HG03175 (cell line): ENCODE results near the gene MRPS15.
"Not testable (repeated sequence)": the region's sequence is repeated elsewhere in the genome, so short reads cannot be mapped to it uniquely, and the experiment has no call there.

Experiments
- ATAC-seq: cut with Tn5 transposase; IDR thresholded peaks from one replicate; pipeline ENCODE4 v1.9.1; 2021; ENCODE audit warnings: mild to moderate bottlenecking, moderate library complexity; ENCODE audit not compliant: unreplicated experiment

Gene MRPS15

GRCh38 chr1:36463803-36464604 is at the start of gene MRPS15:
MRPS15 (minus strand) TSS chr1:36464384; CDS start chr1:36464275, 109 bp downstream.
- peak; percentile 93 for ATAC-seq

GRCh38 chr1:36512842-36513241 is 48.7 kb upstream of the MRPS15 start:
- ATAC-seq, result no peak

GRCh38 chr1:36511804-36512798 is 47.9 kb upstream of the MRPS15 start:
- ATAC-seq, result no peak

GRCh38 chr1:36511220-36511619 is 47.0 kb upstream of the MRPS15 start:
- ATAC-seq, result not testable (repeated sequence)

- no peak for ATAC-seq
These were observed 46.2 kb upstream of the MRPS15 start for GRCh38 chr1:36510418-36510817.

- no peak for ATAC-seq
These were observed 44.1 kb upstream of the MRPS15 start for GRCh38 chr1:36508257-36508656.

- ATAC-seq, result no peak
These were observed 42.2 kb upstream of the MRPS15 start for GRCh38 chr1:36506276-36506920.

GRCh38 chr1:36503733-36504132 is 39.5 kb upstream of the MRPS15 start:
- ATAC-seq, result no peak

GRCh38 chr1:36503159-36503558 is 39.0 kb upstream of the MRPS15 start:
- no peak for ATAC-seq

- no peak for ATAC-seq
These were observed 38.4 kb upstream of the MRPS15 start for GRCh38 chr1:36502616-36503015.

- not testable (repeated sequence) for ATAC-seq
These were observed 37.7 kb upstream of the MRPS15 start for GRCh38 chr1:36501911-36502310.

GRCh38 chr1:36497207-36497606 is 33.0 kb upstream of the MRPS15 start:
- ATAC-seq, result no peak

- ATAC-seq, result no peak
These were observed 30.8 kb upstream of the MRPS15 start for GRCh38 chr1:36494971-36495370.

GRCh38 chr1:36493524-36493923 is 29.3 kb upstream of the MRPS15 start:
- ATAC-seq, result no peak

- no peak for ATAC-seq
These were observed 28.3 kb upstream of the MRPS15 start for GRCh38 chr1:36492491-36492890.

GRCh38 chr1:36489258-36490051 is 25.3 kb upstream of the MRPS15 start:
- ATAC-seq, result not testable (repeated sequence)

- no peak for ATAC-seq
These were observed 23.7 kb upstream of the MRPS15 start for GRCh38 chr1:36487906-36488305.

GRCh38 chr1:36487336-36487725 is 23.1 kb upstream of the MRPS15 start:
- ATAC-seq, result not testable (repeated sequence)

GRCh38 chr1:36486439-36487335 is 22.5 kb upstream of the MRPS15 start:
- no peak for ATAC-seq
